OCI-LY7 (cell line): ENCODE results near the gene TAPBPL. TPM values are rescaled to one million over a fixed set of nuclear protein-coding genes. Genes with fewer than 3 reads are reported as not detected.

ENCODE experiments used
- BruUV-seq: library from RNA; stranded (reverse); fragments of 400-500 nt; replicated peaks from 2 replicates; lab custom pipeline; 2021; lab: Mats Ljungman, UMichigan
- CTCF ChIA-PET: fragments of 300-600 bp; sonication (Branson Sonifier 250); formaldehyde crosslinking; loops from one replicate; lab custom pipeline; 2022; ENCODE audit warnings: antibody characterized with exemption; ENCODE audit not compliant: unreplicated experiment; lab: Charles Lee
- POLR2A ChIA-PET: fragments of 300-600 bp; sonication (Branson Sonifier 250); formaldehyde crosslinking; loops from one replicate; lab custom pipeline; 2022; ENCODE audit warnings: antibody characterized with exemption; lab: Charles Lee
- DNase-seq: peaks from one replicate; pipeline ENCODE4 v3.0.0-alpha.2; 2015; ENCODE audit warnings: low spot score
- H2AFZ ChIP-seq: fragments of 200-600 bp; sonication (generic), shearing (Covaris generic); 2 replicates; pipeline ENCODE4 v1.6.1; 2014; ENCODE audit warnings: mild to moderate bottlenecking, antibody characterized with exemption, low read length, moderate library complexity
- H3K27ac ChIP-seq: fragments of 200-600 bp; sonication (generic); 2 replicates; pipeline ENCODE4 v1.5.1; 2014; ENCODE audit warnings: mixed run types, low read depth, mild to moderate bottlenecking, moderate library complexity, low read length, inconsistent platforms; ENCODE audit not compliant: poor library complexity, severe bottlenecking
- H3K36me3 ChIP-seq: fragments of 200-600 bp; sonication (generic); 2 replicates; pipeline ENCODE4 v1.6.1; 2014; ENCODE audit warnings: mild to moderate bottlenecking, antibody characterized with exemption, low read length, moderate library complexity, mixed read lengths; ENCODE audit not compliant: insufficient read depth
- H3K4me1 ChIP-seq: fragments of 200-600 bp; sonication (generic); 2 replicates; pipeline ENCODE4 v1.5.1; 2014; ENCODE audit warnings: mild to moderate bottlenecking, low read length; ENCODE audit not compliant: insufficient read depth, poor library complexity, severe bottlenecking
- H3K4me2 ChIP-seq: fragments of 200-600 bp; sonication (generic); 2 replicates; pipeline ENCODE4 v1.6.1; 2014; ENCODE audit warnings: mild to moderate bottlenecking, low read length
- H3K4me3 ChIP-seq: fragments of 200-600 bp; sonication (generic); 2 replicates; pipeline ENCODE4 v1.5.1; 2014; ENCODE audit warnings: mild to moderate bottlenecking, low read depth, low read length; ENCODE audit not compliant: poor library complexity, severe bottlenecking
- H3K79me2 ChIP-seq: fragments of 200-600 bp; sonication (generic); 2 replicates; pipeline ENCODE4 v1.6.1; 2016; ENCODE audit warnings: low read depth, mild to moderate bottlenecking, low read length, moderate library complexity, mixed read lengths; ENCODE audit not compliant: insufficient read depth
- H3K9me2 ChIP-seq: fragments of 200-600 bp; sonication (generic); 2 replicates; pipeline ENCODE4 v1.6.1; 2016; ENCODE audit warnings: mild to moderate bottlenecking, low read length, mixed read lengths; ENCODE audit not compliant: insufficient read depth
- H3K9me3 ChIP-seq: fragments of 200-600 bp; sonication (generic); 2 replicates; pipeline ENCODE4 v1.6.1; 2014; ENCODE audit warnings: mild to moderate bottlenecking, mixed run types, low read length, mixed read lengths
- H4K20me1 ChIP-seq: fragments of 200-600 bp; sonication (generic); 2 replicates; pipeline ENCODE4 v1.6.1; 2014; ENCODE audit warnings: mild to moderate bottlenecking, antibody characterized with exemption, low read length, moderate library complexity, mixed read lengths; ENCODE audit not compliant: insufficient read depth
- EZH2phosphoT487 ChIP-seq: fragments of 200-600 bp; sonication (generic); IDR thresholded peaks from 2 replicates; pipeline ENCODE4 v1.6.1; 2018; ENCODE audit warnings: low read depth, borderline replicate concordance, mild to moderate bottlenecking, mixed run types, antibody characterized with exemption, low read length, moderate library complexity, mixed read lengths
- intact Hi-C: fragments of 100-400 bp; cut with micrococcal nuclease; formaldehyde crosslinking; loops from one replicate; pipeline ENCODE4 v1.10.0; 2022; ENCODE audit not compliant: unreplicated experiment
- total RNA-seq, 2 experiments: library from RNA; depleted of rRNA in 1 of 2; stranded (reverse); fragments of >200 nt in 1 of 2; shearing (Covaris generic) in 1 of 2; gene quantifications; 2 replicates each; pipeline ENCODE4 v1.2.3, GENCODE V29; 2014 to 2022
- TF ChIP-seq, protein P1 (sequence below): fragments of 200-600 bp; sonication (generic); conservative IDR thresholded peaks from 2 replicates; pipeline ENCODE4 v1.5.1; 2014; ENCODE audit warnings: mild to moderate bottlenecking, antibody characterized with exemption, low read length, moderate library complexity, mixed read lengths

Gene TAPBPL
- total RNA-seq, 2 experiments from 2014 or later = 23.7 to 25.5 TPM

DNA sequence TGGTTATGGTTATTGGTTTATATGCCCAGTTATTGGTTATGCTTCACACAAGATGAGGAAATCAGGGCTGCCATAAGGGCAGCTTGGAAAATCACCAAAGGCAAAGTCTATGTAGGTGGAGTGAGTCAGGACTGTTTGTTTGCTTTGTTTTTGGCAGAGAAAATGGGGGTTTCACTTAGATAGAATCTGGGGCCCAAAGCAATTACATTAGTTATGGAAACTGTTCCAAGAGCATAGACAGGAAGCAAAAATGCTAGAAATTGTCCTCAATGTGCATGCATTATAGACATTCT is 16.4 kb downstream of the TAPBPL start:
- peaks cover 25% of the 10 kb centered on the region for H3K79me2 ChIP-seq
- 0 out of 2 replicates have a peak, but pooled peaks cover 5% of the 10 kb centered on the region for H3K9me3 ChIP-seq
- H3K9me2 ChIP-seq = no peaks in the 10 kb centered on the region
- H4K20me1 ChIP-seq = peaks cover 16% of the 10 kb centered on the region; the same call in 1 of the 2 replicates
- intact Hi-C loops = loop anchor here (5.0 kb wide), 1 partner anchor 131 kb away; no protein-coding TSS in a partner anchor
- BruUV-seq = no TSS peak
- TF ChIP-seq EZH2phosphoT487 = no peak
- TF ChIP-seq, protein P1, sequence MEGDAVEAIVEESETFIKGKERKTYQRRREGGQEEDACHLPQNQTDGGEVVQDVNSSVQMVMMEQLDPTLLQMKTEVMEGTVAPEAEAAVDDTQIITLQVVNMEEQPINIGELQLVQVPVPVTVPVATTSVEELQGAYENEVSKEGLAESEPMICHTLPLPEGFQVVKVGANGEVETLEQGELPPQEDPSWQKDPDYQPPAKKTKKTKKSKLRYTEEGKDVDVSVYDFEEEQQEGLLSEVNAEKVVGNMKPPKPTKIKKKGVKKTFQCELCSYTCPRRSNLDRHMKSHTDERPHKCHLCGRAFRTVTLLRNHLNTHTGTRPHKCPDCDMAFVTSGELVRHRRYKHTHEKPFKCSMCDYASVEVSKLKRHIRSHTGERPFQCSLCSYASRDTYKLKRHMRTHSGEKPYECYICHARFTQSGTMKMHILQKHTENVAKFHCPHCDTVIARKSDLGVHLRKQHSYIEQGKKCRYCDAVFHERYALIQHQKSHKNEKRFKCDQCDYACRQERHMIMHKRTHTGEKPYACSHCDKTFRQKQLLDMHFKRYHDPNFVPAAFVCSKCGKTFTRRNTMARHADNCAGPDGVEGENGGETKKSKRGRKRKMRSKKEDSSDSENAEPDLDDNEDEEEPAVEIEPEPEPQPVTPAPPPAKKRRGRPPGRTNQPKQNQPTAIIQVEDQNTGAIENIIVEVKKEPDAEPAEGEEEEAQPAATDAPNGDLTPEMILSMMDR = no peak
- H3K4me3 ChIP-seq = peak overlapping the region; percentile 86
- no peak overlapping the region for H3K27ac ChIP-seq
- no peak for DNase-seq
- peaks cover 61% of the 10 kb centered on the region for H3K36me3 ChIP-seq
- ChIA-PET POLR2A (interaction anchor here (1.2 to 3.8 kb wide), 3 partner anchors 7 to 41 kb away, joined by 4 to 27 read pairs (median 7); no protein-coding TSS in a partner anchor), CTCF (interaction anchor here (1.3 kb wide), 1 partner anchor 43 kb away, joined by 3 read pairs; no protein-coding TSS in a partner anchor)
- H3K4me2 ChIP-seq = peak overlapping the region; percentile 98
- H3K4me1 ChIP-seq = peaks cover 46% of the 10 kb centered on the region
- H2AFZ ChIP-seq = no peak overlapping the region

DNA sequence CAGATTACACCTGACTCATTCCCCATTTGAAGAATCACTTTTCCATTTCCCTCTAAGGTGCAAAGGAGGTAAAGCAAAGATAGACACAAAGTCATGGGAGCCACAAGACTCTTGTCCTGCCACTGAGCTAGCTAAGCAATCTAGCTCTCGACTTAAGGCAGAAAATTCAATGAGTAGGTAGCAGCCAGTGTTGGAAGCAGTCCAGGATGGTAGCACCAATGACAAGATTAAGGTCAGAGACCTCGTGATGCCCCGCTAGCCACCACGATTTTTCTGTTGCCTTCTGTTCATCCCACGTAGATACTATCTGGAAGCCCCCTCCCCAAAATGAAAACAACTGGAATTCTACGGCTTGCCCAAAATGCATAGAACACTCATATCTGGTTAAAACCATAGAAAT is 17.2 kb downstream of the TAPBPL start:
- Histone ChIP-seq H3K4me3 (peak overlapping the region; percentile 86), H3K4me2 (peak overlapping the region; percentile 98), H3K36me3 (peaks cover 52% of the 10 kb centered on the region), H3K9me3 (0 out of 2 replicates have a peak, but pooled peaks cover 5% of the 10 kb centered on the region), H3K4me1 (peaks cover 37% of the 10 kb centered on the region), H3K79me2 (peaks cover 25% of the 10 kb centered on the region), H2AFZ (no peak overlapping the region), H3K9me2 (no peaks in the 10 kb centered on the region), H4K20me1 (peaks cover 16% of the 10 kb centered on the region; the same call in 1 of the 2 replicates), H3K27ac (no peak overlapping the region)
- ChIA-PET POLR2A (interaction anchor here (0.6 to 3.8 kb wide), 11 partner anchors 8 to 175 kb away, joined by 3 to 27 read pairs (median 6); partner anchors contain the start of genes CD27 and TAPBPL), CTCF (interaction anchor here (1.3 kb wide), 1 partner anchor 44 kb away, joined by 3 read pairs; no protein-coding TSS in a partner anchor)
- TF ChIP-seq EZH2phosphoT487 = no peak
- TF ChIP-seq, protein P1 = no peak
- no peak for DNase-seq
- intact Hi-C loops = loop anchor here (5.0 kb wide), 1 partner anchor 132 kb away; no protein-coding TSS in a partner anchor
- TSS peak; percentile 63 for BruUV-seq
